Measurements from ENCODE around the gene SBF2. TPM values are rescaled to one million over a fixed set of nuclear protein-coding genes. Genes with fewer than 3 reads are reported as not detected.

SBF2 gene
- total RNA-seq, 1 donor from 2014 or later: 30.7 TPM

GRCh38 chr11:10322830-10323792 is 29.1 kb upstream of the SBF2 start:
- TF ChIP-seq CTCF (IDR thresholded peaks at IDR 0.05; ENCODE audit: partially characterized antibody, unreplicated experiment): peak; percentile 62
- Mint-ChIP-seq H3K4me1 (ENCODE audit: low read depth, unreplicated experiment) (no peaks in the 10 kb centered on the region), H3K4me3 (ENCODE audit: unreplicated experiment) (no peak overlapping the region), H3K27me3 (ENCODE audit: unreplicated experiment) (no peaks in the 10 kb centered on the region), H3K36me3 (ENCODE audit: unreplicated experiment) (no peaks in the 10 kb centered on the region), H3K27ac (ENCODE audit: unreplicated experiment) (no peak overlapping the region), H3K9me3 (ENCODE audit: unreplicated experiment) (no peaks in the 10 kb centered on the region)
- no peak for DNase-seq

GRCh38 chr11:10322401-10322800 is 28.4 kb upstream of the SBF2 start:
- H3K4me3 Mint-ChIP-seq (ENCODE audit: unreplicated experiment): no peak overlapping the region
- H3K27ac Mint-ChIP-seq (ENCODE audit: unreplicated experiment): no peak overlapping the region
- no peaks in the 10 kb centered on the region for H3K27me3 Mint-ChIP-seq (ENCODE audit: unreplicated experiment)
- no peak for DNase-seq
- peaks cover 2% of the 10 kb centered on the region for H3K4me1 Mint-ChIP-seq (ENCODE audit: low read depth, unreplicated experiment)
- no peaks in the 10 kb centered on the region for H3K36me3 Mint-ChIP-seq (ENCODE audit: unreplicated experiment)
- TF ChIP-seq CTCF (IDR thresholded peaks at IDR 0.05; ENCODE audit: partially characterized antibody, unreplicated experiment): no peak
- no peaks in the 10 kb centered on the region for H3K9me3 Mint-ChIP-seq (ENCODE audit: unreplicated experiment)

- Mint-ChIP-seq H3K27ac (ENCODE audit: unreplicated experiment) (no peak overlapping the region), H3K4me3 (ENCODE audit: unreplicated experiment) (no peak overlapping the region), H3K4me1 (ENCODE audit: low read depth, unreplicated experiment) (peaks cover 2% of the 10 kb centered on the region), H3K9me3 (ENCODE audit: unreplicated experiment) (no peaks in the 10 kb centered on the region), H3K27me3 (ENCODE audit: unreplicated experiment) (no peaks in the 10 kb centered on the region), H3K36me3 (ENCODE audit: unreplicated experiment) (no peaks in the 10 kb centered on the region)
- DNase-seq: no peak
- TF ChIP-seq CTCF (IDR thresholded peaks at IDR 0.05; ENCODE audit: partially characterized antibody, unreplicated experiment): no peak
Measured at GRCh38 chr11:10320736-10321465, 26.9 kb upstream of the SBF2 start.

- no peak overlapping the region for H3K4me3 Mint-ChIP-seq (ENCODE audit: unreplicated experiment)
- H3K27me3 Mint-ChIP-seq (ENCODE audit: unreplicated experiment): no peaks in the 10 kb centered on the region
- no peak overlapping the region for H3K27ac Mint-ChIP-seq (ENCODE audit: unreplicated experiment)
- peaks cover 2% of the 10 kb centered on the region for H3K4me1 Mint-ChIP-seq (ENCODE audit: low read depth, unreplicated experiment)
- no peaks in the 10 kb centered on the region for H3K36me3 Mint-ChIP-seq (ENCODE audit: unreplicated experiment)
- no peak for DNase-seq
- no peaks in the 10 kb centered on the region for H3K9me3 Mint-ChIP-seq (ENCODE audit: unreplicated experiment)
- no peak for TF ChIP-seq CTCF (IDR thresholded peaks at IDR 0.05; ENCODE audit: partially characterized antibody, unreplicated experiment)
Measured at GRCh38 chr11:10319702-10320558, 25.9 kb upstream of the SBF2 start.

All from glutamatergic neuron (in vitro differentiated cells).